GM10266 (cell line): Measurements from ENCODE around the gene XIRP1.

Source experiments
- DNase-seq: peaks from one replicate; pipeline ENCODE4 v3.0.0; 2012; ENCODE audit errors: extremely low spot score
- TF ChIP-seq, protein P1 (sequence below): IDR thresholded peaks from 2 replicates; pipeline ENCODE4 v1.5.1; 2012; ENCODE audit warnings: mild to moderate bottlenecking, low read depth; ENCODE audit not compliant: control insufficient read depth, insufficient read depth; ENCODE audit errors: missing control alignments

XIRP1 gene

DNA sequence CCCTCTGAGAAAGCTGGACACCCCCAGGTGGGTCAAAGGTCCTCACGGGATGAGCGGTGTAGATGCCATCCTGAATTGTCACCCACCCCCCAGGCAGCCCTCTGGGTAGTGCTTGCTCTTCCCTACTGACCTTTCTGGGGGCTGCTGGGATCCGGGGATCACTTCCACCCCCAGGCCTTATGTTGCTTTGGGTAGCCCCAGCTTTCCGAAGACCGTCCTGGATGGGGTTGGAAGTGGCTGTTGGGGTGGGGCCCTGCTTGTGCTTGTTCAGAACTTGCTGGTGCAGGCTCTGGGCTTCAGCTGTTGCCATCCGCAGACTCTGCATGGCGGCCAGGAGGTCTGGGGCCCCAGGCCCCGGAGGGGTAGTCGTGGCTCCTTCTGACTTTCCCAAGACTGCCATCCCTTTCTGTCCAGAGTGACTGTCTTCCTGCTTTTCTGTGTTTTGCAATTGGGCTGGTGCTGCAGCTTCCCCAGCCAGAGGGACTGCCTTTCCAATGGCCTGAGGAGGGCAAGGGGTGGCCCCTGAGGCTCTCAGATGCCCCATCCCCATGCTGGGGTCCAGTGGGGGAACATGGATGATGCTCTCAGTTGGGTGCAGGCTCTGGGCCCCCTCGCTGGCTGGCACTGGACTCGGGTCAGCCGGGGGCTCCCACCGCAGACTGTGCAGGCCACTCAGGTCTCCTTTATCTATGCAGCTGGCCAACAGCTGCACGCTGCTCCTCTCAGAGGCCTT lies 6.3 kb downstream of the XIRP1 start:
- TF ChIP-seq, protein P1, sequence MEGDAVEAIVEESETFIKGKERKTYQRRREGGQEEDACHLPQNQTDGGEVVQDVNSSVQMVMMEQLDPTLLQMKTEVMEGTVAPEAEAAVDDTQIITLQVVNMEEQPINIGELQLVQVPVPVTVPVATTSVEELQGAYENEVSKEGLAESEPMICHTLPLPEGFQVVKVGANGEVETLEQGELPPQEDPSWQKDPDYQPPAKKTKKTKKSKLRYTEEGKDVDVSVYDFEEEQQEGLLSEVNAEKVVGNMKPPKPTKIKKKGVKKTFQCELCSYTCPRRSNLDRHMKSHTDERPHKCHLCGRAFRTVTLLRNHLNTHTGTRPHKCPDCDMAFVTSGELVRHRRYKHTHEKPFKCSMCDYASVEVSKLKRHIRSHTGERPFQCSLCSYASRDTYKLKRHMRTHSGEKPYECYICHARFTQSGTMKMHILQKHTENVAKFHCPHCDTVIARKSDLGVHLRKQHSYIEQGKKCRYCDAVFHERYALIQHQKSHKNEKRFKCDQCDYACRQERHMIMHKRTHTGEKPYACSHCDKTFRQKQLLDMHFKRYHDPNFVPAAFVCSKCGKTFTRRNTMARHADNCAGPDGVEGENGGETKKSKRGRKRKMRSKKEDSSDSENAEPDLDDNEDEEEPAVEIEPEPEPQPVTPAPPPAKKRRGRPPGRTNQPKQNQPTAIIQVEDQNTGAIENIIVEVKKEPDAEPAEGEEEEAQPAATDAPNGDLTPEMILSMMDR, result no peak
- DNase-seq, result no peak

DNA sequence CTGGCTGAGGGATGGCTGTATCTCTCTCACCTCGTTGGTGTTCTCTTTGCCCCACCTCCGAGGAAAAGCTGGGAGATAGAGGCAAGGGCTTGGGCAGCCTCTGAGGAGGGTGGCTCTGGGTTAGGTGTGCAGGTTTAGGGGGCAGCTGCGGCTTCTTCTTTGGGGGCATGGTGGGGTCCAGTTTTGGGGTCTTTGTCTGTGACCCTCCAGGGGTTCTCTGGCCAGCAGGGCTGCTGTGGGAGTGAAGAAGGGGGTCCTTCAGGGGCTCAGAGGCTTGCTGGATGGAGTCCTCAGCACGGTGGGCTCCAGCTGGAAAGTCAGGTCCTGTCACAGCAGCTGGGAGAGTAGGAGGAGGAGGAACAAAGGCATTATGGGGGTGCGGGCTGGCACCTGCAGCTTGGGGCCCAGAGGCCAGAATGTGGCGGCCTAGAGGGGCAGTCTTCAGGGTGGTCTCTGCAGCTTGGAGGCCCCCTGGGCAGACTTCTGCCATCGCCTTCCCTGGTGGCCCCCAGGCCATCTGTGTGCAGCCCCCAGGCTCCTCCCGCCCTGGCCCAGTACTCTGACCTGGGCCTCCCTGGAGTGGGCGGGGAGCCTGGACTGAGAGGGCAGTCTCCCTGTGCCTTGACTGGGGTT lies 7.0 kb downstream of the XIRP1 start:
- TF ChIP-seq, protein P1, result no peak
- DNase-seq, result no peak

- DNase-seq, result no peak
- TF ChIP-seq, protein P1, result no peak
Observed at GRCh38 chr3:39184968-39185285, 7.5 kb downstream of the XIRP1 start.

- TF ChIP-seq, protein P1, result no peak
- DNase-seq, result no peak
Observed at GRCh38 chr3:39184081-39184967, 8.1 kb downstream of the XIRP1 start.

DNA sequence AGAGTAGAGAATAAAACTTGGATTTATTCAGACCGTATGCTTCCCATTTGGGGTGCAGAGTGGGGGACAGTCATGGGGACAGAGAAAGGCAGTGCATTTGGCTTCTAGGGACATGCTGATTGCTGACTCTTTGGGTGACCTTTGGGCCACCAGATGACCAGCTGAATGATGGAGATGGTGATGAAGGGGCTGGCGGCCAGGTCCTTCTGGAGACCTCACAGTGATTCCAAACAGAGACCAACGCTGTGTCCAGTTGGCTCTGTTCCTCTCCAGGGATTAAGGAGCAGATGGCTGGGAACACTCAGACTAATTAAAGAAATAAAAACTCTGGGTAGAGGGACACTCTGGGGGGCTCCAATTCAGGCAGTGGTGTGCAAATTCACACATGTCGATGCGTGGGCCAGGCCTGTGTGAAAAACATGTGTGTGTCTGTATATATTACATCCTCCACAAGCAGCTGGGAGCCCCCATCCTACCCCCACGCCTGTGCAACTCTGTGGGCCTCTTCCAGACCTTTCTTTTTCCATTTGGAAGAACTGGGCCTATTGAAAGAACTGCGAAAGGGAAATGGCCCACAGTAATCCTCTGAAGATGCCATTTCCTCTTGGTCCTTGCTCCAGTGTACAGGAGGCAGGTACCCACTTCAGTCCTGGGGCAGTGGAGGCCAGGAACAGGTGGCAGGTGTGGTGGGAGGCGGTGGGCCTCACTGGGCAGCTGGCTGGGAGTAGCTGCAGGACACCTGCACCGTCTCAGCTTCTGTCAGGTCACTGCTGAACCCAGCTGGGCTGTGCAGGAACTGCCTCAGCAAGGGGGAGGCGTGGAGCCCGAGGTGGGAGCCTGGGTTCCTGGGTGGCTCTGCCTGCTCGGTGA lies 8.9 kb downstream of the XIRP1 start:
- DNase-seq, result no peak
- TF ChIP-seq, protein P1, result no peak

- TF ChIP-seq, protein P1, result no peak
- no peak for DNase-seq
Observed at GRCh38 chr3:39181408-39182335, 10.7 kb downstream of the XIRP1 start.
